Hematopoietic multipotent progenitor cell treated with erythropoietin and hydrocortisone succinate and interleukin-3 and kit ligand, for 6 days (in vitro differentiated cells): ENCODE data around the gene WDFY4.
"Not testable (repeated sequence)": the region's sequence is repeated elsewhere in the genome, so short reads cannot be mapped to it uniquely, and the experiment has no call there.

Experiments
- DNase-seq: peaks from one replicate; pipeline ENCODE4 v3.0.0-alpha.2; 2015

WDFY4 gene, protein sequence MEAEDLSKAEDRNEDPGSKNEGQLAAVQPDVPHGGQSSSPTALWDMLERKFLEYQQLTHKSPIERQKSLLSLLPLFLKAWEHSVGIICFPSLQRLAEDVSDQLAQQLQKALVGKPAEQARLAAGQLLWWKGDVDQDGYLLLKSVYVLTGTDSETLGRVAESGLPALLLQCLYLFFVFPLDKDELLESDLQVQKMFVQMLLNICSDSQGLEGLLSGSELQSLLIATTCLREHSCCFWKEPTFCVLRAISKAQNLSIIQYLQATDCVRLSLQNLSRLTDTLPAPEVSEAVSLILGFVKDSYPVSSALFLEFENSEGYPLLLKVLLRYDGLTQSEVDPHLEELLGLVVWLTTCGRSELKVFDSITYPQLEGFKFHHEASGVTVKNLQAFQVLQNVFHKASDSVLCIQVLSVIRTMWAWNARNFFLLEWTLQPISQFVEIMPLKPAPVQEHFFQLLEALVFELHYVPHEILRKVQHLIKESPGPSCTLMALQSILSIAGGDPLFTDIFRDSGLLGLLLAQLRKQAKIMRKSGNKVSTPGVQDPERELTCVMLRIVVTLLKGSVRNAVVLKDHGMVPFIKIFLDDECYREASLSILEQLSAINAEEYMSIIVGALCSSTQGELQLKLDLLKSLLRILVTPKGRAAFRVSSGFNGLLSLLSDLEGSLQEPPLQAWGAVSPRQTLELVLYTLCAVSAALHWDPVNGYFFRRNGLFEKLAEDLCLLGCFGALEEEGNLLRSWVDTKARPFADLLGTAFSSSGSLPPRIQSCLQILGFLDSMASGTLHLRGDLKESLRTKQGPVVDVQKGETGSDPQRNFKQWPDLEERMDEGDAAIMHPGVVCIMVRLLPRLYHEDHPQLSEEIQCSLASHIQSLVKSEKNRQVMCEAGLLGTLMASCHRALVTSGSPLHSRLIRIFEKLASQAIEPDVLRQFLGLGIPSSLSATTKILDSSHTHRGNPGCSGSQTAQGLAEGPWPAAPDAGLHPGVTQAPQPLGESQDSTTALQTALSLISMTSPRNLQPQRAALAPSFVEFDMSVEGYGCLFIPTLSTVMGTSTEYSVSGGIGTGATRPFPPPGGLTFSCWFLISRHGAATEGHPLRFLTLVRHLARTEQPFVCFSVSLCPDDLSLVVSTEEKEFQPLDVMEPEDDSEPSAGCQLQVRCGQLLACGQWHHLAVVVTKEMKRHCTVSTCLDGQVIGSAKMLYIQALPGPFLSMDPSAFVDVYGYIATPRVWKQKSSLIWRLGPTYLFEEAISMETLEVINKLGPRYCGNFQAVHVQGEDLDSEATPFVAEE (N-terminal part only)

DNA sequence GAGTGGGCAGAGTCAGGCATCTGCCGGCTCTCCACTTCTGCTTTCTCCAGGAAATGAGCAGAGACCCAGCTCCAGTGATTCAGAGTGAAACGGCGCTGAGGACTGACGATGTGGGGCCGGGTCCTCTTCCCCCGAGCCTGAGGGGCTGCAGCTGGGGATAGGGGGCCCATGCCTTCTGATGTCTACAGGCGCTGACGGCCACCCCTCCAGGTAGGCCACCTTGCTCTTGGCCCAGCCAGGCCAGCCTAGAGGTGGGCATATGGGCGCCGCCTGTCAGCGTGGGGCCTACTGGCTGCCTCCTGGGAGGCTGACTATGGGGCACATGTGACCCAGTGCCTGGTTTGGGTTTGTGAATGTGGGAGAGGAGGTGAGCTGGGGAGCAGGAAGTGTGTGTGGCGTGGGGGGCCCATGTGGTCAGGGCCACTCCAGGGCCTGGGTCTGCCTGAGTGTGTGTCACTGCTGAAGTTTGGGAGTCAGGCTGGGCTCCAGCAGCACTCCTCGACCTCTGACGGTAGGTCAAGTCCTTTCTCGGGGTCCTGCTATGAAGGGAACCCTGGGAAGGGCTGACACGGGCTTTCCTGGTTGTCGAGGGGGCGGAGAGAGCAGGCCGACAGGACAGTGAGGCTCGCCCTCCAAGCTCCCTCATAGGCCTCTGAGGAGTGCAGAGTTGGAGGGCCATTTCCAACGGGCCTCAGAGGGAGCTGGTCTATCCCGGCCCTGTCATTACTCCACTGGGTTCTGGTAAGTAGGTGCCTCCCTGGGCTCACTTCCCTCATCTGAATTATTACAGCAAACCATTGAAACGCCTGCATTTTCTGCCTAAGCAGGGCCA lies at the start of gene WDFY4:
TSS of gene WDFY4 (plus strand) at position 82 of the 832 bp plus-strand sequence. CDS start 24,860 bp downstream, outside the sequence.
- DNase-seq: peak; percentile 52

DNA sequence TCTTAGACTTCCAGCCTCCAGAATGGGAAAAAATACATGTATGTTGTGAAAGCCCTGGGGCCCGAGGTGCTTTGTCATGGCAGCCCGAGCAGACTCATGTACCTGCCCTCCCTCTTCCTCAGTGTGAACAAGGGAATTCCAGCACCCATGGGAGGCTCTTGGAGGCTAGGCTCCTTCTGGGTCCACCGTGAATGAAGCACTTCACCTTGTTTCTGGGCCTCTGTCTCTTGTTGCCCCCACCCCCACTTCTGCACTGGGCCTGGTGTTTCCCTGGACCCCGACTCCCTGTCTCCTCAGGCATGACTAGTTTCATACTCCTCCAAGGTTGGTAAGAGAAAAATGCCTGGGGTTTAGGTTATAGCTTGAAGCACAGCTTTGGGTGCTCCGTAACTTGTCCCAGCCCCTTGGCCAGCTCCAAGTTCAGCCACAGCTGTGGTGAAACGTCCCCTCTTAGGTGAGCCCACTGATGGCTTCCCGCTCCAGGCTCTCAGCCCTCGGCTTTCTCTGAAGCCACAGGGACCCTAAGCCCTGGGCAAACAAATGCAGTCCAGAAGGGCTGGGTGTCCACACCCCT lies 49.6 kb upstream of the WDFY4 start:
- DNase-seq: no peak

DNA sequence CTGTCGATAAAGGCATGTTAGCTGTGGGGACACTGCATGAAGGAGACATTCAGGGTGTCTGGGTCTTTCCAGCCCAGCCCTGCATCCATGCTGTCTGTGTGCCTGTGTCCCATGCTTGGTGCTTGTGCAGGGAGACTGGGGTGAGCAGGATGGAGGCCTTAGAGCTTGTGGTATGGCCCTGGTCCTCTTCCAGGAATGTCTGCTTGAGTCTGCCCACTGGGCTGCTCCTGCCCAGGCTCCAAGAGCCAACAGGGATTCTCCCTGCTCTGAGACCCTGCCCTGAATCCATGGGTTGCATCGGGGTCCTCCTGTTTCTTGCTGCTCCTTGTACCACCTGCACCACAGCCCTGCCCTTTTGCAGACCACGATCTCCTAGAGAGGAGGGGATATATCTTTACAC lies 48.4 kb upstream of the WDFY4 start:
- DNase-seq: no peak

DNA sequence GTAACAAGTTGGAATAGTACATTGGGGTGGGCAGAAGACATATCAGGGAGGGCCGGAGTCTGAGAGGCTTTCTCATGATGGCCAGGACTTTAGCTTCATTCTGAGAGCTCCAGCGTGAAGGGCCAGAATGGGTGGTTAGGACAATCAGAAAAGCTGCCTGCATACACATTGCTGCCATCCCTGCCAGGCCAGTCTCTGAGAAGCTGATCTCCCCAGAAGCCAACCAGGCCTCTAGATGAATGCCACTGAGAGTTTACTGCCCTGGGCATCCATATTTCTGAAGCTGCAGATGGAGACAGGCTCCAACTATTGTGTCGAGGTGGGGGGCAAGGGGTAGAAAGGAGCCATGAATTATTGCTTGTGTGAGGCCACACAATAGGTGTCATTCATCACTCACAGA lies 47.8 kb upstream of the WDFY4 start:
- DNase-seq: no peak

DNA sequence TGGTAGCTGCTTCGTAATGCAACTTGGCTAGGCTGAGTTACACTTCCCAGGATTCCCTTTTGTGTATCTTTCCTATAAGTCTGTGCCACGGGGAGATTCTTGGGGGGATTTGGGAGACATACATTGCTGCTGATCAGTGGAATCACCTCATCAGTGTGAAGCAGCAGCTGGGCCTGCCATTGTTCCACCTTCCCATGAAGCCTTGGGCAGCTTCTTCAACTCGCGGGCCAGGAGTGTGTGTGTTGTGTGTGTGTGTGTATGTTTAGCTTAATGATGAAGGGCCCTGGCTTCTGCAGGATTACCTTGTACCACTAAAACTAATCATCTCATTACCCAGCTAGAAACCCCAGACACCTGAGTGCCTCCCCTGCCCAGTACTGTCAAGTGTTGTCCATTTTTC lies 46.5 kb upstream of the WDFY4 start:
- DNase-seq: no peak

DNA sequence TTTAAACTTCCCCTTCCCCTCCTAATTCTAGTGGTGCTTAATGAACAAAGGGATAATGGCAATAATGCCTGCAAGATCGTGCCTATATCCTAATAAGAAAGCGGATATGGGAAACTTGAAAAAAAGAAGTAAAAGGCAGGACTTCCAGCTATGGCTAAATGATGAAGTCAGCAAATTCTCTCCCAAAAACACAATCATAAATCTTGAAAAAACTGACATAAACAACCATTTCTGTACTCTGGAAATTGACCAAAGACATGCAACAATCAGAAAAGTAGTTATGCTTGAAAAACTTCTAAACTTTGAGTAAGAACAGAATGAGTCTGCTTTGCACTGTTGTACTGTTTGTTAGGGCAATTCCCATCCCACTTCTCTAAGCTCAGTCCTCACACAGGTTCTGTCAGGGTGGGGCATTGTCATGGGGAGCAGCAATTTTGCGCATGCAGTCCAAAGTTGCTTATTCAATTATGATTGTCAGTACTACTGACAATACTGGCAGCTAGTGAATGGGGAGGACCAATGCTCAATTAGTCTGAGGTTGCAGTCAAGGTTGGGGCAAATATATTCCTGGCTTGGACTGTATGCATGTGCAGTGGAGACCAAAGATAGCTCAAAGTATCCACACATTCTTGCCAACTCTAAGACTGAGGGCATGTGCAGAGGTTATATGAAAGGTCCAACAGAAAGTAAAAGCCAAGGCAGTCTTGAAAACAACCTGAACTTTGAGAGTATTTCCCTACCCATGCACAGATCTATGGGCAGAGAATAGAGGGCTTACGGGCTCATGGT lies 45.7 kb upstream of the WDFY4 start:
- DNase-seq: no peak

DNA sequence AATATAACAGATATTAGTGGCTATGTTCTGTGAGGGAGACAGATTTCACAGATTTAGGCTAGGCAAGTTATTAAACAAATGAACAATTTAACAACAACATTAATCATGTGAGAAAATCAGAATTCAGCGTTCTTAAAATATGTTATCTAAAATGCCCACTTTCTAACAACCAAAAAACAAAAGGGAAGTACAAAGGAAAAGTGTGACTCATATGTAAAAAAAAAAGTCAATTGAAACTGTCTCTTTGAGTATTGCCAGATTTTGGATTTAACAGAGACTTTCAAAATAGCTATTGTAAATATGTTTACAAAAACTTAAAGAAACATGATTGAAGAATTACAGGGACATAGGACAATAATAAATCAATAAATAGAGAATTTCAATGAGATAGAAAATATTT lies 45.0 kb upstream of the WDFY4 start:
- no peak for DNase-seq

DNA sequence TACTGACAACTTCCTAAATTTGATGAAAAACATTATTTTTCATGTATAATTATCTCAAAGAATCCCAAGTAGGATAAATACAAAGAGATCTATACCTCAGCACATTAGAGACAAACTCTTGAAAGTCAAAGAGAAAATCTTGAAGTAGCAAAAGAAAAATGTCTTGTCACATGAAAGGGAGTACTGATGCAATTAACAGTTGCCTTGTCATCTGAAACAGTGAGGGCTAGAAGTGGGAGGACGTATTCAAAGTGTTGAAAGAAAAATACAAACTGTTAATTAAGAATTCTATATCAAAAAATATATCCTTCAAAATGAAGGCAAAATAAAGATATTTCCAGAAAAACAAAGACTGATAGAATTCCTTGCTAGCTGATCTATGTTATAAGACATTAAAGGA lies 44.3 kb upstream of the WDFY4 start:
- DNase-seq: no peak

DNA sequence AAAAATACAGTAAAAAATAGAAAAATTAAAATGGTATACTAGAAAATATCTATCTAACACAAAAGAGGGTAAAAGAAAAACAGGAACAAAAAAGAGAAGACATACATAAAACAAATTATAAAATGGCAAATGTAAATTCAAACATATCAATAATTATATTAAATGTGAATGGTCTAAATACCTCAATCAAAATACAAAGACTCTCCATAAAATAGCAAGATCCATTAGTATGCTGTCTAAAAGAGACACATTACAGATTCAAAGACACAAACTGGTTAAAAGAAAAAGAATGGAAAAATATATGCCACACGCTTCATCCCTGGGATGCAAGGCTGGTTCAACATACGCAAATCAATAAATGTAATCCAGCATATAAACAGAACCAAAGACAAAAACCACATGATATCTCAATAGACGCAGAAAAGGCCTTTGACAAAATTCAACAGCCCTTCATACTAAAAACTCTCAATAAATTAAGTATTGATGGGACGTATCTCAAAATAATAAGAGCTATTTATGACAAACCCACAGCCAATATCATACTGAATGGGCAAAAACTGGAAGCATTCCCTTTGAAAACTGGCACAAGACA lies 43.5 kb upstream of the WDFY4 start:
- not testable (repeated sequence) for DNase-seq

DNA sequence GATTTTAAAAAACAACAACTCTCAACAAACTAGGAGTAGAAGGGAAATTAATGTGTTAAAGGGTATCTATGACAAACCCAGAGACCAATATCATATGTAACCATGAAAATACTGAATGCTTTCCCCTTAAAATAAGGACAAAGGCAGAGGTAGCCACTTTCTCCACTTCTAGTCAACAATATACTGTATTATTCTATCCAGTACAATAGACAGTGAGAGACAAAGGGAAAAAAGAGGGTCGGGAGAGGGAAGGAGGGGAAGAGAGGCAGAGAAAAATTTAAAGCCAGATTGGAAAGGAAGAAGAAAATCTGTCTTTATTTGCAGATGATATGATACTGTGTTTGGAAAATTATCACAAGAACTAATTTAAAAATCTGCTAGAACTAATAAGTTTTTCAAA lies 39.1 kb upstream of the WDFY4 start:
- no peak for DNase-seq

DNA sequence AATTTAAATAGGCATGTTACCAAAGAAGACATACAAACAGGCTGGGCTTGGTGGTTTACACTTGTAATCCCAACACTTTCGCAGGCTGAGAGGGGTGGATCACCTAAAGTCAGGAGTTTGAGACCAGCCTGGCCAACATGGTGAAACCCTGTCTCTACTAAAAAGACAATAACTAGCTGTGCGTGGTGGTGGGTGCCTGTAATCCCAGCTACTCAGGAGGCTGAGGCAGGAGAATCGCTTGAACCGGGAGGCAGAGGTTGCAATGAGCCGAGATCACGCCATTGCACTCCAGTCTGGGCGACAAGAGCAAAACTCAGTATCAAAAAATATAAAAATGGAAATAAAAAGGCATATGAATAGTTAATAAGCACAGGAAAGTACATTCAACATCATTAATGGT lies 37.6 kb upstream of the WDFY4 start:
- not testable (repeated sequence) for DNase-seq

DNA sequence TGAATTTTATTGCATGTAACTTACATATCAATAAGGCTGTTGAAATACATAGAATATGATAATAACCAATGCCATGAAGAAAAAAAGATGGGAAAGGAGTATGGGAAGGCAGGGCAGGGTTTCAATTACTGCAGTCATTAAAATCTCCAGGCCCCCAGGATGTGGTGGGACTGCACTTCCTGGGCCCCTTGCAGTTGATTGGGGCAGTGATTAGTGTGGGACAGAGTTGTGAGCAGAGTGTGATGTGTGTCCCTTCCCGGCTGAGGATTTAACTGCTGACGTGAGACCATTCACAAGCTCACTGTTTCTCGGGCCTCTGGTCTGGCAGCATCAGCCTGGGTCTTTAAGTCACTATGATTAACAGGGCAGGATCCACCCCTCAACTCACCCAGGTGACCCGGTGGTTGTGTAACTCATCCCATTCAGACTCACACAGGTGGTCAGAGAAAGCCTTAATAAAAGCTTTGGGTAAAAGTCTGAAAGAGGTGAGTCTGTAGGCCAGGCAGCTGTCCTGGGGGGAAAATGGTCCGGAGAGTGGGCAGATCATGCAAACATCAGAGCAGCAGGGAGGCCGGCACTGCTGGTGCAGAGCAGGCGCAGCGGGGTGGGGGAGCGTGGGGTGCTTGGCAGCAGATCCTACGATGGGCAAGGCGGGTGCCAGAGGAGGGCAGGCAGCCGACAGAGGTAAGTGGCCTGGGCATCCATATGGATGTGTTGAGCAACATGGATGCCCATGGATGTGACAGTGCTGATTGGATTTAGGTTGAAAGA lies 36.3 kb upstream of the WDFY4 start:
- no peak for DNase-seq

DNA sequence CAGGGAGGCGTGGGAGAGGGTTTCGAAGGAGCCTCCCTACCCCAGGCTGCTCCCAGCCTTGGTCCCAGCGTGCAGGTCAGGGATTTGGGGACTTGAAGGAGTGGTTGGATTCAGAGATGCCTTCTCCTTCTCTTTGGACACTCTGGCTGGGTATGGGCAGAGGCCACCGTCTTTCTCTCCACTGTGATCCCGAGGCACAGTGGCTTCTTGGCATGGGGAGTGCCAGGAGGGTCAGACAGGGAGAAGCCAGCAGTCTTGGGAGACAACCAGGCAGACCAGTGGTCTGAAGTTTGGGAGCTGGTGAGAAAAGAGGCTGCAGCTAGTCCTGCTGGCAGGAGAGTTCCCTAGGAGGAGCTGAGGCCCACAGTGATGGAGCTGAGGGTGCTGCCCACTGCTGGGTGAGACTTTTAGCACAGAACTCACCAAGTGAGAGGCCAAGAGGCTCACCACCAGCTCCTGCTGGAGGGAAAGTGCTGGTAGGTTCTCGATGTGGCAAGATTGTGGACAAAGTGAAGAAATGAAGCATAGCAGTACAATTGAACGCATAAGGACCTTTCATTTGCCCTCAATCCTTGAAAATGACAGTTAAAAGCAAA lies 35.2 kb upstream of the WDFY4 start:
- no peak for DNase-seq

DNA sequence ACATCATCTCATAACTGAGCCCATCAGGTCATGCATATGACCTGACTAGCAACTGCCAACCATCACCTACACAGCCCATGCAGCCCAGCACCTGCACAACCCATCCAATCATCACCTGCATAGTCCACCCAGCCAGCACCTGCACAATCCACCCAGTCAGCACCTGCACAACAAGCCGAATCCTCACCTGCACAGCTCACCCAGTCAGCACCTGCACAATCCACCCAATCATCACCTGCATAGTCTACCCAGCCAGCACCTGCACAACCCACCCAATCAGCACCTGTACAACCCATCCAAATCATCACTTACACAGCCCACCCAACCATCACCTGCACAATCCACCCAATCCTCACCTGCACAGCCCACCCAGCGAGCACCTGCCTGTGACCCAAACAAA lies 33.4 kb upstream of the WDFY4 start:
- DNase-seq: no peak

DNA sequence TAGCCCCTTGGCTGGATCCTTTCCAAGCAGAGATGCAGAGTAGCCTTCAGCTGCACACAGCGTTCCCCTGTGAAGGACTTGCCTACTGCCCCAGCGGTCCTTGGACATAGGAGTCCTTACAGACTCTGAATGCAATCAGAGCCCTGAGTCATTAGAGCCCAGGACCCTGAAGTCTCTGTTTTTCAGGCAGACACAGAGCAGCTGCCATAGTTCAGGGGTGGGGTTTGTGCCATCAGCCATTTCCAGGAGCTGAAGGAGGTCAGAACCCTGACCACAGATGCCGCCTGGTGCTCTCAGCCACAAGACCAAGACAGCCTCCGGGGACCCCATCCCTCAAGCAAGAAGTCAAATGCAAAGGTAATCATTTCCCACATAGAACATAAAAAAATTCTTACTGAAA lies 32.8 kb upstream of the WDFY4 start:
- DNase-seq: no peak

DNA sequence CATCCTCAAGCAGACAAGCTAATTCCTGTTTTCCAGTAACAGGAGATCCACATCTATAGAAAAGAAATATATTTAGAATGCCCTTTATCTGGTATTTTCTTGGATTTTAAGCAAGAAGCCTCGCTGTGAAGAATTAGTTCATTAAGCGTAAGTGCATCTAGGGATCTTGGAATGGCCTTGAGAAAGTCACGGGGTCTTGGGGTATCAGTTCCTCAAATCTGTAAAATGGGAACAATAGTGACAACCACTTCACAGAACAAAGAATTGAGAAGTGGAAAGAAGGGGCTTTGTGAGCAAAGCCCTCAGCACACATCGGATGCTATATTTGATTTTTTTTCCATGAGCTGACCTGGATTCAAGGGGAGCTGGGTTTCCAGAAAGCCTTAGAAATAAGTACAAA lies 32.3 kb upstream of the WDFY4 start:
- DNase-seq: no peak

DNA sequence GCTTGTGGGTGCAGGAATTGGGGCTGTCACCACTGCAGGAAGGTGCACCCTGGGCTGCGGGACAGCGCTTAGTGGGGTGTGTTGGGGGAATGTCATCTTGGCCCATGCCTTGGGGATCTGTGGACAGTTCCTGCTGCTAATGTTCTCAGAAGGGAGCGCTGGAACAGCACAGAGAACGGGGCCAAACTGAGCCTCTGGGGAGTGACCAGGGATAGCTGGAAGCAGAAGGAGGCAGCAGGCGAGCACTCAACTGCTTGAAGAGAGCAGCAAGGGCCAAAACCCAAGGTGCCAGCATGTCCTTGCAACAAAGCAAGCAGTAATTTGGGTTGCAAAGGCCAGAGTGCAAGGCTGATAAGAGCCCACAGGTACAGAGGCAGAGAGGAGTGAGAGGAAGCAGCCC lies 31.3 kb upstream of the WDFY4 start:
- no peak for DNase-seq

DNA sequence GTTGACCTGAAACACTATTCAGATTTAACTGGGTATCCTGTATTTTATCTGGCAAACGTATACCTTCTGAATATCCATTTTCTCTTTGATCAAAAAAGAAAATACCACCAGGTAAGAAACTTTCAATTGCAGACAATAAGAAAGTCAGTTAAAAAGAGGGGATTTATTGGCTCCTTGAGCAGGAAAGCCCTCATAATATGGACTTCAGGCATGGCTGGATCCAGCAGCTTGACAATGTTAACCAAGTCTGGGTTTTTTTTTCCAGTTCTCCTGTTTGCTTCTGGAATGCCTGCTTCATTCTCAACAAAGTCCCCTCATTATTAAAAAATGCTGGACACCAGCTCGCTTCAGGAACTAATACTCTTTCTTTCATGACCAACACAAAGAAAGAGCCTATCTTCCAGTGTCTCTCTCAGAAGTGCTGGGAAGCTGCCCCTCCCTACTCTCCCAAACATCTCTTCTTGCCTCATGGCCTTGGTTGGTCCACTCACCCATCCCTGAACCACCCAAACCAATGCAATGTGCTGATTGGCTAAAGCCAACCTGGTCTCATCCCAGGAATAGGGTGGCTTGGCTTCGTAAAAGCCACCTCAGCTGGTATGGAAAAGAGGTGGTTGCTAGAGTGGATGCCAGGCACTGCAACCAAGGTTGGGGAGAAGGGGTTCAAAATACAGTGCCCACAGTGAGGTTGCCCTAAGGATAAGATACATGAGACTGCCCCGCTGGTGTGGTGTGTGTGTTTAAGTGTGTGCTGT lies 30.6 kb upstream of the WDFY4 start:
- no peak for DNase-seq
